PFSK-1 (cell line): ENCODE measurements around the gene CST11.

Experiments
- POLR2AphosphoS5 ChIP-seq: IDR thresholded peaks from 2 replicates; pipeline ENCODE4 v1.6.1; 2012; ENCODE audit warnings: low read depth, mild to moderate bottlenecking, control low read depth, low read length, moderate library complexity
- REST ChIP-seq, 2 experiments: IDR thresholded peaks; 2 replicates each; pipeline versions ENCODE4 v1.6.1 to v1.8.0; 2011 to 2012; ENCODE audit warnings: low read depth in 2 of 2, low read length in 2 of 2, control low read depth in 1 of 2, inconsistent platforms in 1 of 2, mild to moderate bottlenecking in 1 of 2, moderate library complexity in 1 of 2; ENCODE audit not compliant: insufficient read depth in 1 of 2
- TAF1 ChIP-seq: IDR thresholded peaks from 2 replicates; pipeline ENCODE4 v1.6.1; 2012; ENCODE audit warnings: low read length, control low read depth, borderline replicate concordance; ENCODE audit not compliant: insufficient read depth

- TF ChIP-seq POLR2AphosphoS5 (no peak), TAF1 (no peak), REST (IDR thresholded peaks at IDR 0.05; ENCODE audit: insufficient read depth in 1 of 2, low read depth in 2 of 2, low read length in 2 of 2) (no peak)
Observed at GRCh38 chr20:23410916-23411695, 41.6 kb downstream of the CST11 start.
